Stimulated activated naive CD8-positive, alpha-beta T cell treated with anti-CD3 and anti-CD28 coated beads, Interleukin-15, Interleukin-2, amounts not matched to agents 100 ng/mL and 50 ng/mL, for 24 hours (primary cell): ENCODE data around the gene KPNA1.
A peak's percentile ranks its signal among the peaks of the same experiment; 100 is the strongest.
"Not testable (repeated sequence)": the region's sequence is repeated elsewhere in the genome, so short reads cannot be mapped to it uniquely, and the experiment has no call there.

ENCODE experiments used
- H3K27ac Mint-ChIP-seq: one replicate; pipeline ENCODE4 v1.8.0; 2021; ENCODE audit warnings: mild to moderate bottlenecking, mixed read lengths
- H3K27me3 Mint-ChIP-seq: one replicate; pipeline ENCODE4 v1.8.0; 2021; ENCODE audit warnings: mixed read lengths
- H3K36me3 Mint-ChIP-seq: one replicate; pipeline ENCODE4 v1.8.0; 2021; ENCODE audit warnings: low read depth, mixed read lengths
- H3K4me1 Mint-ChIP-seq: one replicate; pipeline ENCODE4 v1.8.0; 2021; ENCODE audit warnings: low read depth, mixed read lengths
- H3K4me3 Mint-ChIP-seq: one replicate; pipeline ENCODE4 v1.8.0; 2021; ENCODE audit warnings: mild to moderate bottlenecking, mixed read lengths
- H3K9me3 Mint-ChIP-seq: one replicate; pipeline ENCODE4 v1.8.0; 2021; ENCODE audit warnings: mixed read lengths

The KPNA1 gene

DNA sequence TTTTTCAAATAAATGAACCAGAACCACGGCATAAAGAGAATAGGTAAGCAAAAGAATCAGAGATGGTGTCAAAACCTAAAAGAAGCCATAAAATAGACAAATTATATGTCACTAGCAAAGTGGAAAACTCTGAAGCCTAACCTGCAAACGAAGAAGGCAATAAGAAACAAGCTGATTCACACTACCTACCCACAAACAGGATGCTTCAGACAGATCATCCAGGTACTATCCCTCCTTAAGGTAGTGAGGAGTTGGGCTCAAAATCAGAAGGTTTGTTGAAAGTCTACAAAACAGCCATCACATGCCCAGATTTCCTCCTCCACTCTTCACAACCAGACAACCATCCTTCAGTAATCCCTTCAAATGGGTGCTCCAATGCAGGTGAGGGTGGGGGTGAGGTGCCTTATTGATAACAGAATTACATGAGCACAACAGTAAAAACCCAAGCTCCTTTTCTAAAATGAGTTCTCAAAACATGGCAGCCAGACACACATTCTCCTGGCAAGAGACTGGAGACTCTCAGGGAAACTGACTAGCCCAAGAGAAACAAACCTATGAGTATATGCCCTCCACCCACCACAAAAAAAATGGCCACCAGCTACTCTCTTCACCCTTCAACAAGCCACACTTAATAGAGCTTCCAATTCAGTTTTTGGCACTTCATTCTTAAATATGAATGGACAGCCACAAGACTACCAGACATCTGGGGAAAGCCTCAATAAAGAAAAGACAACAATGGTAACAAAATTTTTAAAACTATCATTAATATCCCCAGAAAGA, 6.4 kb downstream of the KPNA1 start:
- H3K9me3 Mint-ChIP-seq: no peaks in the 10 kb centered on the region
- H3K36me3 Mint-ChIP-seq: peaks cover 42% of the 10 kb centered on the region
- peaks cover 84% of the 10 kb centered on the region for H3K4me1 Mint-ChIP-seq
- H3K4me3 Mint-ChIP-seq: no peak overlapping the region
- no peaks in the 10 kb centered on the region for H3K27me3 Mint-ChIP-seq
- H3K27ac Mint-ChIP-seq: peak overlapping the region; percentile 41

DNA sequence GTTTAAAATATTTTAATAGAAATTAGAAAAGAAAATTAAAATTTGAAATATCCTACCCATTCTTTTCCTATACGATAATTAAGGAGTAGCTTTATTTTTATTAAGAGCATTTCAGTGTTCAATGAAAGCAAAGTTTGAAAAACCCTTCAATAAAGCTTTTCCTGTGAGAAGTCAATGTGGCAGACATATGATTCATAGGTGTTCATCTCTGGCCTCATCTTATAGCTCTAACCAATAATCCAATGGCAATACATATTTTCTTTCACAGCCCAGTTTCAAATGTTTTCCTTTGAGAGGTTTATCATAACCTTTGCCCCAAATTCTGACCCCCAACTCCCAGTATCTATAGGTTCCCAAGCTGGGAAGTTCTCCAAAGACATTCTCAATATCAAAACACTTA, 8.3 kb downstream of the KPNA1 start:
- Mint-ChIP-seq H3K27ac (peak overlapping the region; percentile 59), H3K4me1 (peaks cover 88% of the 10 kb centered on the region), H3K27me3 (no peaks in the 10 kb centered on the region), H3K9me3 (no peaks in the 10 kb centered on the region), H3K36me3 (peaks cover 47% of the 10 kb centered on the region), H3K4me3 (no peak overlapping the region)

DNA sequence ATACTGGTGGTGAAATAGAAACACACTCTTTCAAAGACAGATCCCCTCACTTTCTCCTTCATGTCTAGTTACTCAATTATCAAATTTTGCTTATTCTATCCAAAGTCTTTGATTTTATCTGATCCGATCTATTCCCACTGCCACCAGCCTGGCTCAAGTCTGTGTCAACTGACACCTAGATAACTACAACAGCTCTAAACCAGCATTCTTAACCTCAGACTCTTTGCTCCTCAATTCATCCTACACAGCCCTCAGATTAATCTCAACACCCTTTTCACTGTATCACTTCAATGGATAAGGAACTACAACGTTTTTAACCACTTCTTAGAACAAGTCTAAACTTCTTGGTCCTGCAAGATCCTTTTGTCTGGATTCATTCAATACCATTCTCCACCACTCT, 9.1 kb downstream of the KPNA1 start:
- Mint-ChIP-seq H3K9me3 (no peaks in the 10 kb centered on the region), H3K4me1 (peaks cover 88% of the 10 kb centered on the region), H3K27me3 (no peaks in the 10 kb centered on the region), H3K36me3 (peaks cover 49% of the 10 kb centered on the region), H3K27ac (no peak overlapping the region), H3K4me3 (no peak overlapping the region)

DNA sequence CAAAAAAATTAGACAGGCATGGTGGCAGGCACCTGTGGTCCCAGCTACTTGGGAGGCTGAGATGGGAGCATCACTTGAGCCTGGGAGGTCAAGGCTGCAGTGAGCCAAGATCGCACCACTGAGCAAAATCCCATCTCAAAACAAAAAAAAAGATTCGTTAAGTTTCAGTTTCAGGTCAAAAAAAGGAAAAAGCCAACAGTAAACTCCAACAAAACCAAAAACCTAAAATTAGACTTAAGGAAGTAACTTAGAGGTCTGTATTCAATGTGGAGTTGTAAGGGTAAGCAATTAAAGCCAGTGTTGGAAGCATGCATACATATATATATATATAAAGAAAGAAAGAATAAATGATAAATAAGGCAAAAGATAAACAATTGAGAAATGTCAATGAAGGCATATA, 11.8 kb downstream of the KPNA1 start:
- no peaks in the 10 kb centered on the region for H3K9me3 Mint-ChIP-seq
- peaks cover 87% of the 10 kb centered on the region for H3K4me1 Mint-ChIP-seq
- no peaks in the 10 kb centered on the region for H3K27me3 Mint-ChIP-seq
- peaks cover 42% of the 10 kb centered on the region for H3K36me3 Mint-ChIP-seq
- no peak overlapping the region for H3K4me3 Mint-ChIP-seq
- no peak overlapping the region for H3K27ac Mint-ChIP-seq

DNA sequence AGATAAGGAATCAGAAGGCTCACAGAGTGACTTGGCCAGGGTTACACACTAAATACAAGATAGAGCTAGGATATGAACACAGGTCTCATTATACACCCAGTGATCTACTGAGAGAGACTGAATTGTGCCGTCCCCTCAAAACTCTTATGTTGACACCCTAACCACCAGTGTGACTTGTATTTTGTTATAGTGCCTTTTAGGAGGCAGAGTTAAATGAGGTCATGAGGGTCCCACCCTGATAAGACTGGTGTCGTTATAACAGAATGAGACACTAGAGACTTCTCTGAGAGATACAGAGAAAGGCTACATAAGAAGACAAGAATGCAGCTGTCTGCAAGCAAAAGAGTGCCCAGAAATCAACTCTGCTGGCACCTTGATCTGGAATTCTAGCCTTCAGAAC, 12.6 kb downstream of the KPNA1 start:
- H3K27ac Mint-ChIP-seq: no peak overlapping the region
- no peaks in the 10 kb centered on the region for H3K9me3 Mint-ChIP-seq
- H3K4me3 Mint-ChIP-seq: no peak overlapping the region
- H3K27me3 Mint-ChIP-seq: no peaks in the 10 kb centered on the region
- H3K36me3 Mint-ChIP-seq: peaks cover 42% of the 10 kb centered on the region
- H3K4me1 Mint-ChIP-seq: peaks cover 89% of the 10 kb centered on the region

DNA sequence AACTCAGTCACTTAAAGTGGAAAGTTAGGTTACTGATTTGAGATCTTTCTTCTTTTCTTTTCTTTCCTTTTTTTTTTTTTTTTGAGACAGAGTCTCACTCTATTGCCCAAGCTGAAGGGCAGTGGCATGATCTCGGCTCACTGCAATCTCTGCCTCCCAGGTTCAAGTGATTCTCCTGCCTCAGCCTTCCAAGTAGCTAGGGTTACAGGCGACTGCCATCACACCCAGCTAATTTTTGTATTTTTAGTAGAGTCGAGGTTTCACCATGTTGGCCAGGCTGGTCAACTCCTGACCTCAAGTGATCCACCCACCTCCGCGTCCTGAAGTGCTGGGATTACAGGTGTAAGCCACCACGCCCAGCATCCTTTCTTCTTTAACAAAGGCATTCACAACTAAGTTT, 13.8 kb downstream of the KPNA1 start:
- Mint-ChIP-seq H3K36me3 (peaks cover 41% of the 10 kb centered on the region), H3K4me1 (peaks cover 88% of the 10 kb centered on the region)
- not testable (repeated sequence) for H3K27me3 Mint-ChIP-seq, H3K9me3 Mint-ChIP-seq, H3K27ac Mint-ChIP-seq, H3K4me3 Mint-ChIP-seq

DNA sequence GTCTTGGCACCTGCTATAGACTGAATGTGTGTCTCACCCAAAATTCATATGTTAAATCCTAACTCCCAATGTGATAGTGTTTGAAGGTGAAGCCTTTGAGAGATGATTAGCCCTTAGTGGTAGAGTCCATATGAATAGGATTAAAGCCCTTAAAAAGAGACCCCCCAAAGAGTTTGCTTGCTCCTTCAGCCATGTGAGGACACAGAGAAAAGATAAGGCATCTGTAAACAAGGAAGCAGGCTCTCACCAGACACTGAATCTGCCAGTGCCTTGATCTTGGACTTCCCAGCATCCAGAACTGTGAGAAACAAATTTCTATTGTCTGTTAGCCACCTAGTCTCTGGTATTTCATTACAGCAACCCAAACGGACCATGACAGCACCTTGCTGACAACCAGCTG, 16.6 kb downstream of the KPNA1 start:
- peak overlapping the region; percentile 35 for H3K4me3 Mint-ChIP-seq
- peaks cover 67% of the 10 kb centered on the region for H3K4me1 Mint-ChIP-seq
- no peaks in the 10 kb centered on the region for H3K27me3 Mint-ChIP-seq
- H3K9me3 Mint-ChIP-seq: no peaks in the 10 kb centered on the region
- peaks cover 44% of the 10 kb centered on the region for H3K36me3 Mint-ChIP-seq
- H3K27ac Mint-ChIP-seq: peak overlapping the region; percentile 27

DNA sequence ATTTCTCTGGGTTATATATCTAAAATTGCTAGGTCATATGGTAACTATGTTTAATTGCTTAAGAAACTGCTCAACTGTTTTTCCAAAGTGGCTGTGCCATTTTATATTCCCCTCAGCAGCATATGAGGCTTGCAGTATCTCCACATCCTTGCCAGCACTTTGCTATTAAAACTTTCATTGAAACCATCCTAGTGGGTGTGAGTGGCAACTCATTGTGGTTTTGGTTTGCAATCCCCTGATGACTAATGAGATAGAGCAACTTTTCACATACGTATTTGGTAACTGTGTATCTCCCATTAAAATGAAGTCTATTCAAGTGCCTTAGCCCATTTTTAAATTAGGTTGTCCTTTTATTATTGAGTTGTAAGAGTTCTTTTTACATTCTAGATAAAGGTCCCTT, 17.3 kb downstream of the KPNA1 start:
- H3K27me3 Mint-ChIP-seq: no peaks in the 10 kb centered on the region

DNA sequence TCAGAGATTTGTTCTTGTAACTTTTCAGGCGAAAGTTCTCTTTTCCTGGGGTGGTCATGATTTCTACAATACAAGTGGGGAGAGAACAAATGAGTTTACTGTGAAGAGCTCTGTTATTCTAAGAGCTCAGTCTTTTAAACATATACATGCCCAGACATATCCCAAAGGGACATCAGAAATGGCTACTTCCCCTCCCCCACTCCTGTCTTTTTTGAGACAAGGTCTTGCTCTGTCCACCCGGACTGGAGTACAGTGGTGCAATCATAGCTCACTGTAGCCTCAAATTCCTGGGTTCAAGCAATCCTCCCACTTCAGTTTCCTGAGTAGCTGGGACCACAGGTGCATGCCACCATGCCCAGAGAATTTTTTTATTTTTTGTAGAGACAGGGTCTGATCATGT, 18.2 kb downstream of the KPNA1 start:
- Mint-ChIP-seq H3K36me3 (peaks cover 50% of the 10 kb centered on the region), H3K9me3 (no peaks in the 10 kb centered on the region), H3K27ac (peak overlapping the region; percentile 68), H3K27me3 (no peaks in the 10 kb centered on the region), H3K4me3 (no peak overlapping the region), H3K4me1 (peaks cover 52% of the 10 kb centered on the region)

More for the DNA sequence above, 17.3 kb downstream of the KPNA1 start:
- Mint-ChIP-seq H3K36me3 (peaks cover 51% of the 10 kb centered on the region), H3K4me3 (peak overlapping the region; percentile 5), H3K9me3 (no peaks in the 10 kb centered on the region), H3K27ac (no peak overlapping the region), H3K4me1 (peaks cover 61% of the 10 kb centered on the region)

DNA sequence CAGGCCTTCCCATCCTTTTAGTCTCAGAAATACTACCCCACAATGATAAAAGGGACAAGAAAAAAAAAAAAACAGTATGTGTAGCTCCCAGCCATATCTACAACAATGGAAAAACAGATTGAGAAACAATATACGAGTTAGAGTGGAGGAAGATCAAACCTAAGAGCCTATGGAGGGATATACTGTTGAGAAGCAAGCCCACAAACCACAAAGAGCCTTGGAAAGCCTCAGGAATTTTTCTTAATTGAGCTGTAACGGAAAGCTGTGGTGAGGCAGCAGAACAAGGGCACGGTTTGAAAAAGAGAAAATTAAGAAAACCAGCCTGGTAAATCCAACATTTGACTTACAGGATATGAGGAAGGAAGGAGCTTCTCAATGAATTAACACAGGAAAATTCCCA, 21.4 kb downstream of the KPNA1 start:
- Mint-ChIP-seq H3K27me3 (no peaks in the 10 kb centered on the region), H3K9me3 (no peaks in the 10 kb centered on the region), H3K27ac (no peak overlapping the region), H3K4me1 (peaks cover 40% of the 10 kb centered on the region), H3K4me3 (no peak overlapping the region), H3K36me3 (peaks cover 55% of the 10 kb centered on the region)

DNA sequence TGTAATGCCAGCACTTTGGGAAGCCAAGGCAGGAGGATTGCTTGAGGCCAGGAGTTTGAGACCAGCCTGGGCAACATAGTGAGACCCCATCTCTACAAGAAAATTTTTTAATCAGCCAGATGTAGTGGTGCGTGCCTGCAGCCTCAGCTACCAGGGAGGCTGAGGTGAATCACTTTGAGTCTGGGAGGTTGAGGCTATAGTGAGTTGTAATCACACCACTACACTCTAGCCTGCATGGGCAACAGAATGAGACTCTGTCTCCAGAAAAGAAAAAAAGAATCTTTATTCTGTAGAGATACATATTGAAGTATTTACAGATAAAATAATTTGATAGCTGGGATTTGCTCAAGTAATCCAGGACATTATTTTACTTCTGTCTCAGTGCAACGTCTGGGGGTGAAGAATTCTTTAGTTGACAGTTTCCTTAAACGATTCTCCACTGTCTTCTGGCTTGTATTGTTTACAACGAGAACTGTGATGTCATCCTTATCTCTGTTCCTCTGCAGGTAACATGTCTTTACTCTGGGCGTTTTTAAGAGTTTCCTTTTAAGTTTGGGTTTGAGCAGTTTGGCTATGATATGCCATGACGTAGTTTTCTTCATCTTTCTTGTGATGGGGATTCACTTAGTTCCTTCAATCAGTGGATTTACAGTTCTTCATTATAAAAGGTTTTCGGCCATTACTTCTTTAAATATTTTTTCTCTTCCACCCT, 26.3 kb downstream of the KPNA1 start:
- Mint-ChIP-seq H3K36me3 (peaks cover 46% of the 10 kb centered on the region), H3K4me3 (no peak overlapping the region), H3K9me3 (no peaks in the 10 kb centered on the region), H3K27me3 (no peaks in the 10 kb centered on the region), H3K27ac (no peak overlapping the region), H3K4me1 (peaks cover 39% of the 10 kb centered on the region)

DNA sequence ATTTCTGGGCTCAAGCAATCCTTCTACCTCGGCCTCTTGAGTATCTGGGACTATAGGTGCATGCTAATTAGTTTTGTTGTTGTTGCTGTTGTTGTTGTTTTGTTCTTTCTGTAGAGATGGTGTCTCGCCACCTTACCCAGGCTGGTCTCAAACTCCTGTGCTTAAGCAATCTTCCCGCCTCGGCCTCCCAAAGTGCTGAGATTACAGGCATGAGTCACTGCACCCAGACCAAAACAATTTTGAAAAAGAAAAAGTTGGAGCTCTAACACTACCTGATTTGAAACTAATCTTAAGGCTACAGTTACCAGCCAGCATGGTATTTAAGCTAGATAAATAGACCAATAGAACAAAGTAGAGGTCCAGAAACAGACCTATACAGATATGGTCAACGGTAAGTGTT, 29.8 kb downstream of the KPNA1 start:
- H3K9me3 Mint-ChIP-seq: no peaks in the 10 kb centered on the region
- no peak overlapping the region for H3K4me3 Mint-ChIP-seq
- H3K36me3 Mint-ChIP-seq: peaks cover 22% of the 10 kb centered on the region
- H3K27me3 Mint-ChIP-seq: no peaks in the 10 kb centered on the region
- no peak overlapping the region for H3K27ac Mint-ChIP-seq
- peaks cover 64% of the 10 kb centered on the region for H3K4me1 Mint-ChIP-seq

DNA sequence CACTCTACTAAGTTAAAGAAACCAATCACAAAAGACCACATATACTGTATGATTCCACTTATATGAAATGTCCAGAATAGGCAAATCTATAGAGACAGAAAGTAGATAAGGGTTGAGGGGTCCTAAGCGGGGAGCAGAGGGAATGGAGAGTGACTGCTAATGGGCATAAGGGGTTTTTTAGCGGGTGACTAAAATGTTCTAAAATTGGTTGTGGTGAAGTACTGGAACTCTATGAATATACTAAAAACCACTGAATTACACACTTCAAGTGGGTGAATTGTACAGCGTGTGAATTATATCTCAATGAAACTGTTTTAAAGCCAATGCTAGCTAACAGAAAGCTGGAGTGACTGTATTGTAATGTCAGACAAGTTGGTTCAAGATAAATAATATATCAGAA, 33.3 kb downstream of the KPNA1 start:
- Mint-ChIP-seq H3K27me3 (no peaks in the 10 kb centered on the region), H3K4me3 (peak overlapping the region; percentile 52), H3K36me3 (peaks cover 30% of the 10 kb centered on the region), H3K9me3 (no peaks in the 10 kb centered on the region), H3K27ac (peak overlapping the region; percentile 67), H3K4me1 (peaks cover 64% of the 10 kb centered on the region)

DNA sequence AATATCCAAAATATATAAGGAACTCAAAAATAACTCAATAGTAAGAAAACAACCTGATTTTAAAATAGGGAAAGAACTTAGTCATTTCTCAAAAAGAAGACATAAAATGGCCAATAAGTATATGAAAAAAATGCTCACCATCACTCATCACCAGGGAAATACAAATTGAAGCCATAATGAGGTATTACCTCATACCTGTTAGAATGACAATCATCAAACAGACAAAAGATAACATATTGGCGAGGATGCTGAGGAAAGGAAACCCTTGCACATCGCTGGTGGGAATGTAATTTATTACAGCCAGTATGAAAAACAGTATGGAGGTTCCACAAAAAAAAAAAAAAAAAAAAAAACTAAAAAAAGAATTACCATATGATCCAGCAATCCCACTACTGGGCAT, 38.2 kb downstream of the KPNA1 start:
- H3K4me3 Mint-ChIP-seq: no peak overlapping the region
- H3K27me3 Mint-ChIP-seq: no peaks in the 10 kb centered on the region
- peaks cover 39% of the 10 kb centered on the region for H3K36me3 Mint-ChIP-seq
- H3K27ac Mint-ChIP-seq: no peak overlapping the region
- H3K9me3 Mint-ChIP-seq: no peaks in the 10 kb centered on the region
- H3K4me1 Mint-ChIP-seq: peaks cover 66% of the 10 kb centered on the region

DNA sequence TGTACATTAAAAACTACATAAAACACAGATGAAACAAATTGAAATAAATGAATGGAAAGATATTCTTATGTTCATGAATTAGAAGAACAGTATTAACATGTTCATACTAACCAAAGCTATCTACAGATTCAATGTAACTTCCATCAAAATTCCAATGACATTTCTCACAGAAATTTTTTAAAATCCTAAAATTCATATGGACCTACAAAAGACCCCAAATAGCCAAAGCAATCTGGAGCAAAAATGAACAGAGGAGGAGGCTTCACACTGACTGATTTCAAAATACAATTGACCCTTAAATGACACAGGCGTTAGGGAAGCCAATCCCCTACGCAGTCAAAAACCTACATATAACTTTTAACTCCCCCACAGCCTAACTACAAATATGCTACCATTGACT, 39.4 kb downstream of the KPNA1 start:
- Mint-ChIP-seq H3K27ac (no peak overlapping the region), H3K4me1 (peaks cover 68% of the 10 kb centered on the region), H3K27me3 (no peaks in the 10 kb centered on the region), H3K36me3 (peaks cover 39% of the 10 kb centered on the region), H3K9me3 (no peaks in the 10 kb centered on the region), H3K4me3 (no peak overlapping the region)
